Activated CD4-positive, alpha-beta T cell treated with anti-CD3 and anti-CD28 coated beads, Interleukin-10, Interleukin-2, amounts not matched to agents 100 ng/mL and 50 ng/mL, durations not matched to agents 16 hours and 8 hours (primary cell): Measurements from ENCODE around the gene FCN2.

Experiments used
- DNase-seq: peaks from one replicate; pipeline ENCODE4 v3.0.0-alpha.2; 2020

The FCN2 gene

GRCh38 chr9:134869554-134870300, 10.9 kb upstream of the FCN2 start:
- no peak for DNase-seq

- DNase-seq, result no peak
Measured at GRCh38 chr9:134870301-134870694, 10.3 kb upstream of the FCN2 start.

GRCh38 chr9:134870746-134871662, 9.6 kb upstream of the FCN2 start:
- DNase-seq, result no peak

GRCh38 chr9:134871697-134872340, 8.8 kb upstream of the FCN2 start:
- DNase-seq, result no peak

GRCh38 chr9:134872482-134873231, 8.0 kb upstream of the FCN2 start:
- DNase-seq, result no peak

- DNase-seq, result no peak
Measured at GRCh38 chr9:134875371-134875770, 5.2 kb upstream of the FCN2 start.

GRCh38 chr9:134877541-134877940, 3.1 kb upstream of the FCN2 start:
- no peak for DNase-seq

- DNase-seq, result no peak
Measured at GRCh38 chr9:134879664-134880483, 736 bp upstream of the FCN2 start.

- no peak for DNase-seq
Measured at GRCh38 chr9:134881313-134881670, 682 bp downstream of the FCN2 start.

- no peak for DNase-seq
Measured at GRCh38 chr9:134882204-134882785, 1.7 kb downstream of the FCN2 start.

- DNase-seq, result no peak
Measured at GRCh38 chr9:134883040-134883782, 2.6 kb downstream of the FCN2 start.

- no peak for DNase-seq
Measured at GRCh38 chr9:134884492-134884891, 3.9 kb downstream of the FCN2 start.

GRCh38 chr9:134885001-134885678, 4.5 kb downstream of the FCN2 start:
- DNase-seq, result no peak

- no peak for DNase-seq
Measured at GRCh38 chr9:134885679-134886412, 5.2 kb downstream of the FCN2 start.

- no peak for DNase-seq
Measured at GRCh38 chr9:134886413-134886913, 5.9 kb downstream of the FCN2 start.

- DNase-seq, result no peak
Measured at GRCh38 chr9:134887219-134887618, 6.6 kb downstream of the FCN2 start.

GRCh38 chr9:134887686-134888602, 7.3 kb downstream of the FCN2 start:
- DNase-seq, result no peak

- no peak for DNase-seq
Measured at GRCh38 chr9:134888603-134889190, 8.1 kb downstream of the FCN2 start.
